NB4 (cell line): ENCODE results near the gene FANCI.
A peak's percentile ranks its signal among the peaks of the same experiment; 100 is the strongest.

Source experiments
- DNase-seq: peaks from one replicate; pipeline ENCODE4 v3.0.0; 2010; ENCODE audit warnings: low read depth
- H3K4me3 ChIP-seq: one replicate; pipeline ENCODE4 v1.5.1; 2011; ENCODE audit warnings: mild to moderate bottlenecking, low read depth, low read length, moderate library complexity
- MAX ChIP-seq: IDR thresholded peaks from 2 replicates; pipeline ENCODE4 v1.6.1; 2011; ENCODE audit warnings: low read depth, low read length
- MYC ChIP-seq: IDR thresholded peaks from 2 replicates; pipeline ENCODE4 v1.6.1; 2011; ENCODE audit warnings: low read depth, low read length
- POLR2A ChIP-seq: IDR thresholded peaks from 2 replicates; pipeline ENCODE4 v1.6.1; 2011; ENCODE audit warnings: mild to moderate bottlenecking; ENCODE audit not compliant: insufficient read length; ENCODE audit errors: extremely low read depth
- TF ChIP-seq, protein P1 (sequence below): IDR thresholded peaks from one replicate; pipeline ENCODE4 v1.5.1; 2012; ENCODE audit warnings: low read depth, low read length

The FANCI gene

GRCh38 chr15:89211678-89212170, 32.1 kb upstream of the FANCI start:
- DNase-seq = peak; percentile 17
- no peak overlapping the region for H3K4me3 ChIP-seq
- TF ChIP-seq MYC = no peak
- TF ChIP-seq POLR2A = no peak
- no peak for TF ChIP-seq MAX
- TF ChIP-seq, protein P1, sequence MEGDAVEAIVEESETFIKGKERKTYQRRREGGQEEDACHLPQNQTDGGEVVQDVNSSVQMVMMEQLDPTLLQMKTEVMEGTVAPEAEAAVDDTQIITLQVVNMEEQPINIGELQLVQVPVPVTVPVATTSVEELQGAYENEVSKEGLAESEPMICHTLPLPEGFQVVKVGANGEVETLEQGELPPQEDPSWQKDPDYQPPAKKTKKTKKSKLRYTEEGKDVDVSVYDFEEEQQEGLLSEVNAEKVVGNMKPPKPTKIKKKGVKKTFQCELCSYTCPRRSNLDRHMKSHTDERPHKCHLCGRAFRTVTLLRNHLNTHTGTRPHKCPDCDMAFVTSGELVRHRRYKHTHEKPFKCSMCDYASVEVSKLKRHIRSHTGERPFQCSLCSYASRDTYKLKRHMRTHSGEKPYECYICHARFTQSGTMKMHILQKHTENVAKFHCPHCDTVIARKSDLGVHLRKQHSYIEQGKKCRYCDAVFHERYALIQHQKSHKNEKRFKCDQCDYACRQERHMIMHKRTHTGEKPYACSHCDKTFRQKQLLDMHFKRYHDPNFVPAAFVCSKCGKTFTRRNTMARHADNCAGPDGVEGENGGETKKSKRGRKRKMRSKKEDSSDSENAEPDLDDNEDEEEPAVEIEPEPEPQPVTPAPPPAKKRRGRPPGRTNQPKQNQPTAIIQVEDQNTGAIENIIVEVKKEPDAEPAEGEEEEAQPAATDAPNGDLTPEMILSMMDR = no peak

- DNase-seq = no peak
- no peak overlapping the region for H3K4me3 ChIP-seq
- TF ChIP-seq MYC = no peak
- TF ChIP-seq MAX = no peak
- TF ChIP-seq, protein P1 = no peak
- no peak for TF ChIP-seq POLR2A
Observed at GRCh38 chr15:89215627-89216026, 28.2 kb upstream of the FANCI start.

DNA sequence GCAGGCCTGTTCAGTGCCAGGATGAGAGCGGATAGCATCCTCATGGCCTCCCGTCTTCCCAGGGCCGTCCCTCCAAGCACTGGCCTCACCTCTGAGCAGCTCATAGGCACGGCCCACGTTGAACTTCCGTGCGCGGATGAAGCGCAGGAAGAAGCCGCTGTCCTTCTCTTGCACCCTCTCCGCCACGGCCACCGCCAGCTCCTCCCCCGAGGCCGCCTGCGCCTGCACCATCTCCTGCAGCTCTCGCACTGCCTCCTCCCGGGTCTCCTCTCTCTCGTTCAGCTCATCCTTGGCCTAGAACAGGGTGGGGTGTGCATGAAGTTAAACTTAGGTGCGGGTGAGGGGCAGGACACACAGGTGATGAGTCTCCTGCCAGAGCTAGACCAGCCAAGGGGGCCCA, 26.7 kb upstream of the FANCI start:
- DNase-seq = no peak
- TF ChIP-seq, protein P1 = no peak
- TF ChIP-seq MAX = no peak
- TF ChIP-seq POLR2A = no peak
- TF ChIP-seq MYC = no peak
- H3K4me3 ChIP-seq = no peak overlapping the region

- no peak for DNase-seq
- TF ChIP-seq MAX (no peak), POLR2A (no peak), MYC (no peak)
- TF ChIP-seq, protein P1 = no peak
- H3K4me3 ChIP-seq = no peak overlapping the region
Observed at GRCh38 chr15:89217686-89218376, 25.9 kb upstream of the FANCI start.

DNA sequence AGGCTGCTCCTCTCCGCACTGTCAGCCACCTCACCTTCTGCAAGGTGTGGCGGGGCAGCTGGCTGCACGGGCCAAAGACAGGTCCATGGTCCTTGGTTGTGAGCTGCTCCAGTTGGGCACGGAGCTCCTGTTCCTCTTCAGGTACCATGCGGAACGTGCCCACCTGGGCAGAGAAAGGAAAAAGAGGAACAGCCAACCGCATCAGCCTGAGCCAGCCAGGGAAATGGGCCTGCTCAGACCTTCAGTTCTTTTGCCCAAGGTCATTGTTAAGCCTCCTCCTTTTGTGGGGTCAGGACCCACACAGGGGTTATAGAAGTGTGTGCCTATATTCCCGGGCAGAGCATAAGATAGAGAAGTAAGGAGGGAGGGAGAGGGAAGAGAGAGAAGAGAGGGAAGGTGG, 25.2 kb upstream of the FANCI start:
- no peak for DNase-seq
- no peak for TF ChIP-seq MYC
- TF ChIP-seq, protein P1 = no peak
- TF ChIP-seq MAX = no peak
- no peak for TF ChIP-seq POLR2A
- H3K4me3 ChIP-seq = no peak overlapping the region
